PC-9 (cell line): ENCODE measurements around the gene RTN1. TPM values are rescaled to one million over a fixed set of nuclear protein-coding genes. Genes with fewer than 3 reads are reported as not detected.

ENCODE experiments used
- BruUV-seq: library from RNA; stranded (reverse); fragments of 400-500 nt; replicated peaks from 2 replicates; lab custom pipeline; 2021; lab: Mats Ljungman, UMichigan
- CTCF ChIA-PET: fragments of 300-600 bp; sonication (Branson Sonifier 250); formaldehyde crosslinking; loops from one replicate; lab custom pipeline; 2022; ENCODE audit warnings: antibody characterized with exemption; lab: Charles Lee
- POLR2A ChIA-PET: fragments of 300-600 bp; sonication (Branson Sonifier 250); formaldehyde crosslinking; loops from one replicate; lab custom pipeline; 2022; ENCODE audit warnings: antibody characterized with exemption; ENCODE audit not compliant: unreplicated experiment; lab: Charles Lee
- DNase-seq, 2 experiments: peaks; one replicate each; pipeline versions ENCODE4 v3.0.0 to v3.0.0-alpha.2; 2015 to 2022; ENCODE audit warnings: mixed read lengths in 1 of 2
- H2AFZ ChIP-seq: fragments of 200-600 bp; sonication (generic); 2 replicates; pipeline ENCODE4 v1.8.1; 2017; ENCODE audit warnings: antibody characterized with exemption
- H3F3A ChIP-seq: fragments of 200-600 bp; sonication (generic); 2 replicates; pipeline ENCODE4 v1.8.1; 2017; ENCODE audit warnings: antibody characterized with exemption, mild to moderate bottlenecking, low read depth; ENCODE audit not compliant: insufficient read depth
- H3K27ac ChIP-seq: fragments of 200-600 bp; sonication (generic); 2 replicates; pipeline ENCODE4 v1.6.1; 2016; ENCODE audit warnings: mixed run types
- H3K27me3 ChIP-seq: fragments of 200-600 bp; sonication (generic); 2 replicates; pipeline ENCODE4 v1.6.1; 2016; ENCODE audit warnings: low read depth, mixed run types; ENCODE audit not compliant: insufficient read depth
- H3K36me3 ChIP-seq: fragments of 200-600 bp; sonication (generic); 2 replicates; pipeline ENCODE4 v1.6.1; 2016; ENCODE audit warnings: low read depth, mixed run types
- H3K4me1 ChIP-seq: fragments of 200-600 bp; sonication (generic); replicated peaks from 2 replicates; pipeline ENCODE4 v1.6.1; 2016; ENCODE audit warnings: mixed run types; ENCODE audit not compliant: insufficient read depth
- H3K4me2 ChIP-seq: fragments of 200-600 bp; sonication (generic); 2 replicates; pipeline ENCODE4 v1.6.1; 2017; ENCODE audit warnings: mixed run types
- H3K4me3 ChIP-seq: fragments of 200-600 bp; sonication (generic); 2 replicates; pipeline ENCODE4 v1.6.1; 2016; ENCODE audit warnings: mixed run types
- H3K79me2 ChIP-seq: fragments of 200-600 bp; sonication (generic); 2 replicates; pipeline ENCODE4 v1.6.1; 2017; ENCODE audit warnings: low read depth, mixed run types
- H3K9me2 ChIP-seq: fragments of 200-600 bp; sonication (generic); 2 replicates; pipeline ENCODE4 v1.8.1; 2017; ENCODE audit warnings: mild to moderate bottlenecking; ENCODE audit not compliant: insufficient read depth
- H3K9me3 ChIP-seq: fragments of 200-600 bp; sonication (generic); 2 replicates; pipeline ENCODE4 v1.8.1; 2016; ENCODE audit warnings: low read depth; ENCODE audit not compliant: insufficient read depth
- H4K20me1 ChIP-seq: fragments of 200-600 bp; sonication (generic); 2 replicates; pipeline ENCODE4 v1.8.1; 2017; ENCODE audit not compliant: insufficient read depth
- CTCF ChIP-seq: fragments of 200-600 bp; sonication (generic); conservative IDR thresholded peaks from 2 replicates; pipeline ENCODE4 v1.6.1; 2017; ENCODE audit warnings: mixed run types, antibody characterized with exemption, mild to moderate bottlenecking, moderate library complexity
- EZH2 ChIP-seq: fragments of 200-600 bp; sonication (generic); IDR thresholded peaks from 2 replicates; pipeline ENCODE4 v1.8.0; 2017; ENCODE audit warnings: antibody characterized with exemption, low read depth
- intact Hi-C: fragments of 100-400 bp; cut with micrococcal nuclease; formaldehyde crosslinking; loops from one replicate; pipeline ENCODE4 v1.10.0; 2022; ENCODE audit not compliant: unreplicated experiment
- total RNA-seq: library from RNA; stranded (reverse); gene quantifications from 2 replicates; pipeline ENCODE4 v1.2.3, GENCODE V29; 2021

RTN1 gene
- total RNA-seq, 1 experiment from 2014 or later, result not detected

- CTCF ChIA-PET, result no interaction called here
- Histone ChIP-seq H3F3A (no peaks in the 10 kb centered on the region), H3K9me2 (no peaks in the 10 kb centered on the region; the same call in 1 of the 2 replicates), H3K4me3 (no peak overlapping the region), H2AFZ (no peak overlapping the region), H3K4me2 (no peak overlapping the region), H3K36me3 (no peaks in the 10 kb centered on the region), H3K79me2 (no peaks in the 10 kb centered on the region), H3K9me3 (no peaks in the 10 kb centered on the region), H3K4me1 (no peaks in the 10 kb centered on the region), H3K27me3 (0 out of 2 replicates have a peak, but pooled peaks cover 3% of the 10 kb centered on the region), H3K27ac (no peak overlapping the region), H4K20me1 (no peaks in the 10 kb centered on the region)
- no peak for TF ChIP-seq CTCF
- no peak for TF ChIP-seq EZH2
- intact Hi-C loops, result no loop called here
- BruUV-seq, result no TSS peak
- no peak for DNase-seq
- POLR2A ChIA-PET, result no interaction called here
Observed at GRCh38 chr14:59739794-59740193, 130.8 kb downstream of the RTN1 start.

- CTCF ChIA-PET, result no interaction called here
- no peak for TF ChIP-seq EZH2
- TF ChIP-seq CTCF, result no peak
- Histone ChIP-seq H3K27me3 (no peaks in the 10 kb centered on the region), H3K9me2 (no peaks in the 10 kb centered on the region; the same call in 1 of the 2 replicates), H3K36me3 (no peaks in the 10 kb centered on the region), H2AFZ (no peak overlapping the region), H3K4me1 (no peaks in the 10 kb centered on the region), H3K79me2 (no peaks in the 10 kb centered on the region), H3K4me2 (no peak overlapping the region), H3K9me3 (no peaks in the 10 kb centered on the region), H3K4me3 (no peak overlapping the region), H3K27ac (no peak overlapping the region), H3F3A (peaks cover 5% of the 10 kb centered on the region; the same call in 1 of the 2 replicates), H4K20me1 (no peaks in the 10 kb centered on the region)
- DNase-seq, result no peak
- POLR2A ChIA-PET, result no interaction called here
- intact Hi-C loops, result no loop called here
- no TSS peak for BruUV-seq
Observed at GRCh38 chr14:59728304-59728703, 142.3 kb downstream of the RTN1 start.

- DNase-seq, result no peak
- H3K9me2 ChIP-seq, result no peaks in the 10 kb centered on the region; the same call in 1 of the 2 replicates
- BruUV-seq, result no TSS peak
- ChIA-PET CTCF (no interaction called here), POLR2A (no interaction called here)
- no peaks in the 10 kb centered on the region for H3K9me3 ChIP-seq
- no peak for TF ChIP-seq EZH2
- TF ChIP-seq CTCF, result no peak
- no peaks in the 10 kb centered on the region for H4K20me1 ChIP-seq
- H3K79me2 ChIP-seq, result no peaks in the 10 kb centered on the region
- no peaks in the 10 kb centered on the region for H3K4me1 ChIP-seq
- H3K4me2 ChIP-seq, result no peak overlapping the region
- no peaks in the 10 kb centered on the region for H3K36me3 ChIP-seq
- intact Hi-C loops, result no loop called here
- no peak overlapping the region for H2AFZ ChIP-seq
- no peak overlapping the region for H3K4me3 ChIP-seq
- H3F3A ChIP-seq, result peaks cover 5% of the 10 kb centered on the region; the same call in 1 of the 2 replicates
- H3K27me3 ChIP-seq, result no peaks in the 10 kb centered on the region
- H3K27ac ChIP-seq, result no peak overlapping the region
Observed at GRCh38 chr14:59727073-59727661, 143.4 kb downstream of the RTN1 start.
